ENCODE results near the gene ZDHHC11. TPM values are rescaled to one million over a fixed set of nuclear protein-coding genes. Genes with fewer than 3 reads are reported as not detected.
"Not testable (repeated sequence)": the region's sequence is repeated elsewhere in the genome, so short reads cannot be mapped to it uniquely, and the experiment has no call there.

ZDHHC11 gene
- polyA plus RNA-seq, 1 donor (not counting 4 experiments of a cell fraction or from before 2014, with no cell fraction given), result 0.33 TPM

GRCh38 chr5:763998-764781 is 86.6 kb downstream of the ZDHHC11 start:
- Histone ChIP-seq H3K4me2 (ENCODE audit: control insufficient read depth, extremely low read depth, insufficient read depth, low read depth, low read length) (no peak overlapping the region), H3K79me2 (ENCODE audit: control insufficient read depth, insufficient read depth, low read length) (no peaks in the 10 kb centered on the region), H4K20me1 (ENCODE audit: control insufficient read depth, extremely low read depth, insufficient read depth, low read length) (no peaks in the 10 kb centered on the region), H3K4me3 (ENCODE audit: control insufficient read depth in 2 of 3, extremely low read depth in 1 of 3, insufficient read depth in 2 of 3, low read depth in 1 of 3, low read length in 3 of 3) (no peak overlapping the region), H3K4me1 (ENCODE audit: control insufficient read depth, extremely low read depth, insufficient read depth, low read length) (peaks cover 4% of the 10 kb centered on the region), H3K27ac (ENCODE audit: control insufficient read depth, insufficient read depth, low read length) (no peak overlapping the region), H3K9ac (ENCODE audit: control insufficient read depth, extremely low read depth, insufficient read depth, low read length) (no peak overlapping the region), H3K9me3 (ENCODE audit: control insufficient read depth, low read depth, low read length) (peaks cover 2% of the 10 kb centered on the region), H3K9me1 (ENCODE audit: control insufficient read depth, extremely low read depth, insufficient read depth, low read length) (no peaks in the 10 kb centered on the region), H3K36me3 (ENCODE audit: control insufficient read depth in 2 of 2, extremely low read depth in 1 of 2, insufficient read depth in 2 of 2, low read length in 2 of 2) (no peaks in the 10 kb centered on the region), H2AFZ (ENCODE audit: control insufficient read depth, low read length) (no peak overlapping the region), H3K27me3 (ENCODE audit: control insufficient read depth, extremely low read depth, insufficient read depth, low read length) (peaks cover 10% of the 10 kb centered on the region)
- FAIRE-seq (no peak), DNase-seq (ENCODE audit: low read depth, low spot score) (no peak)
- TF ChIP-seq CTCF (optimal IDR thresholded peaks at IDR 0.05 in 1 of 3, IDR thresholded peaks at IDR 0.05 in 1 of 3, conservative IDR thresholded peaks at IDR 0.05 in 1 of 3; ENCODE audit: extremely low read depth in 1 of 3, insufficient read depth in 2 of 3, low read length in 3 of 3) (no peak), EZH2 (IDR thresholded peaks at IDR 0.05; ENCODE audit: low read length) (no peak)
- dilution Hi-C loops (cut with MboI; ENCODE audit: extremely low pct_ligation_motif_present, low sequenced_read_pairs), result no loop called here

- Histone ChIP-seq H3K27ac (ENCODE audit: control insufficient read depth, insufficient read depth, low read length) (no peak overlapping the region), H3K4me2 (ENCODE audit: control insufficient read depth, extremely low read depth, insufficient read depth, low read depth, low read length) (no peak overlapping the region), H3K36me3 (ENCODE audit: control insufficient read depth in 2 of 2, extremely low read depth in 1 of 2, insufficient read depth in 2 of 2, low read length in 2 of 2) (no peaks in the 10 kb centered on the region), H3K9me3 (ENCODE audit: control insufficient read depth, low read depth, low read length) (peaks cover 2% of the 10 kb centered on the region), H3K4me1 (ENCODE audit: control insufficient read depth, extremely low read depth, insufficient read depth, low read length) (peaks cover 4% of the 10 kb centered on the region), H3K9ac (ENCODE audit: control insufficient read depth, extremely low read depth, insufficient read depth, low read length) (no peak overlapping the region), H3K9me1 (ENCODE audit: control insufficient read depth, extremely low read depth, insufficient read depth, low read length) (no peaks in the 10 kb centered on the region), H3K4me3 (ENCODE audit: control insufficient read depth in 2 of 3, extremely low read depth in 1 of 3, insufficient read depth in 2 of 3, low read depth in 1 of 3, low read length in 3 of 3) (no peak overlapping the region), H3K79me2 (ENCODE audit: control insufficient read depth, insufficient read depth, low read length) (no peaks in the 10 kb centered on the region), H4K20me1 (ENCODE audit: control insufficient read depth, extremely low read depth, insufficient read depth, low read length) (no peaks in the 10 kb centered on the region), H2AFZ (ENCODE audit: control insufficient read depth, low read length) (no peak overlapping the region), H3K27me3 (ENCODE audit: control insufficient read depth, extremely low read depth, insufficient read depth, low read length) (peaks cover 18% of the 10 kb centered on the region)
- dilution Hi-C loops (cut with MboI; ENCODE audit: extremely low pct_ligation_motif_present, low sequenced_read_pairs), result no loop called here
- DNase-seq (ENCODE audit: low read depth, low spot score) (no peak), FAIRE-seq (no peak)
- TF ChIP-seq EZH2 (IDR thresholded peaks at IDR 0.05; ENCODE audit: low read length) (no peak), CTCF (optimal IDR thresholded peaks at IDR 0.05 in 1 of 3, IDR thresholded peaks at IDR 0.05 in 1 of 3, conservative IDR thresholded peaks at IDR 0.05 in 1 of 3; ENCODE audit: extremely low read depth in 1 of 3, insufficient read depth in 2 of 3, low read length in 3 of 3) (no peak)
Measured at GRCh38 chr5:763397-763796, 87.4 kb downstream of the ZDHHC11 start.

GRCh38 chr5:762996-763395 is 87.8 kb downstream of the ZDHHC11 start:
- H2AFZ ChIP-seq (ENCODE audit: control insufficient read depth, low read length); H3K79me2 ChIP-seq (ENCODE audit: control insufficient read depth, insufficient read depth, low read length); H3K4me2 ChIP-seq (ENCODE audit: control insufficient read depth, extremely low read depth, insufficient read depth, low read depth, low read length); H3K9me3 ChIP-seq (ENCODE audit: control insufficient read depth, low read depth, low read length); H3K4me3 ChIP-seq (ENCODE audit: control insufficient read depth in 2 of 3, extremely low read depth in 1 of 3, insufficient read depth in 2 of 3, low read depth in 1 of 3, low read length in 3 of 3); dilution Hi-C loops (cut with MboI; ENCODE audit: extremely low pct_ligation_motif_present, low sequenced_read_pairs); H3K9me1 ChIP-seq (ENCODE audit: control insufficient read depth, extremely low read depth, insufficient read depth, low read length); H3K9ac ChIP-seq (ENCODE audit: control insufficient read depth, extremely low read depth, insufficient read depth, low read length); H4K20me1 ChIP-seq (ENCODE audit: control insufficient read depth, extremely low read depth, insufficient read depth, low read length); DNase-seq (ENCODE audit: low read depth, low spot score); H3K4me1 ChIP-seq (ENCODE audit: control insufficient read depth, extremely low read depth, insufficient read depth, low read length); FAIRE-seq; H3K27ac ChIP-seq (ENCODE audit: control insufficient read depth, insufficient read depth, low read length); H3K36me3 ChIP-seq (ENCODE audit: control insufficient read depth in 2 of 2, extremely low read depth in 1 of 2, insufficient read depth in 2 of 2, low read length in 2 of 2): not testable (repeated sequence)
- peaks cover 22% of the 10 kb centered on the region for H3K27me3 ChIP-seq (ENCODE audit: control insufficient read depth, extremely low read depth, insufficient read depth, low read length)

Measured in keratinocyte (primary cell).